ENCODE data around the gene CHST15.

CHST15 gene

GRCh38 chr10:124120410-124121061 lies 27.1 kb upstream of the CHST15 start:
- H3K4me1 Mint-ChIP-seq: peaks cover 6% of the 10 kb centered on the region
- no peak for TF ChIP-seq CTCF (IDR thresholded peaks at IDR 0.05; ENCODE audit: unreplicated experiment in 3 of 3)
- H3K27me3 Mint-ChIP-seq (ENCODE audit: low read depth): no peaks in the 10 kb centered on the region
- H3K9me3 Mint-ChIP-seq: no peaks in the 10 kb centered on the region
- H3K27ac Mint-ChIP-seq: no peak overlapping the region
- H3K4me3 Mint-ChIP-seq: no peak overlapping the region
- H3K36me3 Mint-ChIP-seq (ENCODE audit: low read depth): no peaks in the 10 kb centered on the region

- Mint-ChIP-seq H3K4me1 (peaks cover 6% of the 10 kb centered on the region), H3K4me3 (no peak overlapping the region), H3K9me3 (no peaks in the 10 kb centered on the region), H3K27ac (no peak overlapping the region), H3K27me3 (ENCODE audit: low read depth) (no peaks in the 10 kb centered on the region), H3K36me3 (ENCODE audit: low read depth) (no peaks in the 10 kb centered on the region)
- TF ChIP-seq CTCF (IDR thresholded peaks at IDR 0.05; ENCODE audit: unreplicated experiment in 3 of 3): no peak
Observed at GRCh38 chr10:124119946-124120345, 26.5 kb upstream of the CHST15 start.

- Mint-ChIP-seq H3K4me3 (no peak overlapping the region), H3K27me3 (ENCODE audit: low read depth) (no peaks in the 10 kb centered on the region), H3K4me1 (peaks cover 6% of the 10 kb centered on the region), H3K9me3 (no peaks in the 10 kb centered on the region), H3K36me3 (ENCODE audit: low read depth) (no peaks in the 10 kb centered on the region), H3K27ac (no peak overlapping the region)
- no peak for TF ChIP-seq CTCF (IDR thresholded peaks at IDR 0.05; ENCODE audit: unreplicated experiment in 3 of 3)
Observed at GRCh38 chr10:124119216-124119615, 25.8 kb upstream of the CHST15 start.

DNA sequence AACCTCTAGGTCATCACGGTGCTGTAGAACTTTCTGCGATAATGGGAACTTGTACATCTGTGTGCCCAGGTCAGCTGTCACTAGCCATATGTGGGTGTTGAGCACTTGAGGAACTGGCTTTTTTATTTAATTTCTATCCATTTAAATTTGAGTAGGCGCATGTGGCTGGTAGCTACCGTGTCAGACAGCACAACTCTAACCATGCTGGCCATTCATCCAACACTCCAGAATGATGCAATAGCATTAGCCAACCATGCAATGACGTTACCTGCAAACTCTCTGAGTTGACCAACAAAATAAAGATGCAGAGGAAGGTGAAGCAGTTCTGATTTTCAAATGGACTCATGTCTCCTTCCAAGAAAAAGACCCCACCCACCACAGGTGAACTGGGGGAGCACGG lies 24.4 kb upstream of the CHST15 start:
- no peaks in the 10 kb centered on the region for H3K9me3 Mint-ChIP-seq
- TF ChIP-seq CTCF (IDR thresholded peaks at IDR 0.05; ENCODE audit: unreplicated experiment in 3 of 3): no peak

GRCh38 chr10:124117511-124117785 lies 24.1 kb upstream of the CHST15 start:
- H3K4me1 Mint-ChIP-seq: no peaks in the 10 kb centered on the region
- H3K4me3 Mint-ChIP-seq: no peak overlapping the region
- H3K9me3 Mint-ChIP-seq: no peaks in the 10 kb centered on the region
- no peaks in the 10 kb centered on the region for H3K27me3 Mint-ChIP-seq (ENCODE audit: low read depth)
- no peak overlapping the region for H3K27ac Mint-ChIP-seq
- TF ChIP-seq CTCF (IDR thresholded peaks at IDR 0.05; ENCODE audit: unreplicated experiment in 3 of 3): no peak
- no peaks in the 10 kb centered on the region for H3K36me3 Mint-ChIP-seq (ENCODE audit: low read depth)

More for the DNA sequence above, 24.4 kb upstream of the CHST15 start:
- H3K27me3 Mint-ChIP-seq (ENCODE audit: low read depth): no peaks in the 10 kb centered on the region
- no peak overlapping the region for H3K4me3 Mint-ChIP-seq
- H3K27ac Mint-ChIP-seq: no peak overlapping the region
- no peaks in the 10 kb centered on the region for H3K36me3 Mint-ChIP-seq (ENCODE audit: low read depth)
- peaks cover 3% of the 10 kb centered on the region for H3K4me1 Mint-ChIP-seq

- no peak overlapping the region for H3K27ac Mint-ChIP-seq
- no peaks in the 10 kb centered on the region for H3K9me3 Mint-ChIP-seq
- no peaks in the 10 kb centered on the region for H3K27me3 Mint-ChIP-seq (ENCODE audit: low read depth)
- H3K4me1 Mint-ChIP-seq: no peaks in the 10 kb centered on the region
- H3K36me3 Mint-ChIP-seq (ENCODE audit: low read depth): no peaks in the 10 kb centered on the region
- TF ChIP-seq CTCF (IDR thresholded peaks at IDR 0.05; ENCODE audit: unreplicated experiment in 3 of 3): no peak
- H3K4me3 Mint-ChIP-seq: no peak overlapping the region
Observed at GRCh38 chr10:124116771-124117510, 23.5 kb upstream of the CHST15 start.
